AML-193 (cell line): ENCODE results near the gene RBMS1.
"Not testable (repeated sequence)": the region's sequence is repeated elsewhere in the genome, so short reads cannot be mapped to it uniquely, and the experiment has no call there.

Experiments used
- DNase-seq, 2 experiments: peaks; one replicate each; lab custom pipeline; 2025; lab: John Stamatoyannopoulos, UW

Gene RBMS1

GRCh38 chr2:160501370-160501769 lies 7.8 kb upstream of the RBMS1 start:
- no peak for DNase-seq

GRCh38 chr2:160499865-160500264 lies 6.3 kb upstream of the RBMS1 start:
- DNase-seq, result no peak

DNA sequence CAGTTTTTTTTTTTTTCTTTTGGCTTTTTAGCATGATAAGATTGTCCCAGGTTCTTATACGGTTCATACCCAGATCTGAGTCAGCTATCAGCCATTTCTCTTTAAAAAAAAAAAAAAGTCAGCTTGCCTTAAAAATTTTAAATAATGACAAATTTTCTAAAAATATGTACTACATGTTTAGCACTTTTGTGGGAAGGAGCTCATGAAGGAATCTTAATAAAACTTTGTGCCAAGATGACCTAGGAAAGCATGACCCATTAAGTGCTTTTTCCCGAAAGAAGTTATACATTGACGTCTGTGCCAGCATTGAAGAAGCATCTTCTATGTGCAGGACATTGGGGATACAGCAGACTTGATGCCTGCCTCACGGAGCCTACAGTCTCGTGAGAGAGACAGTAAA lies 4.5 kb upstream of the RBMS1 start:
- DNase-seq, result no peak

DNA sequence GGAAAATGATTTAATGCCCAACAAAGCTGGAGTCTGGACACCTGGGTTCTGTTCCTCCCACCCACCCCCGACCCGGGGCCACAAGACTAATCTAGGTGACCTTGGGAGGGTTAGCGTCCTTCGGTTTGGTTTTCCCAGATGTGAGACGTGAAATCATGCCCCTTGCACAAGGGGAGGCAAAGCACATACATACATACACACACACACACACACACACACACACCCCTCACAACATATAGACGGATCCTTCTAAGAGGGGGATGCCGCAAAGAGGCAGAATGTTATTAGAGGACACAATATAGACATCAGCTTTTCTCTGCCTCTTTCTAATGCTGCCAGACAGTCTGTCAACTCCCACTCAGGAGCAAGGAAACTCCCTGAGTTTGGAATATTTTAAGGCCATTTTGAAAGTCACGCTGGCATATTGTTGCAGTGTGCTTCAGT lies 616 bp upstream of the RBMS1 start:
- no peak for DNase-seq

GRCh38 chr2:160492401-160493226 lies 993 bp downstream of the RBMS1 start:
- DNase-seq, result no peak

DNA sequence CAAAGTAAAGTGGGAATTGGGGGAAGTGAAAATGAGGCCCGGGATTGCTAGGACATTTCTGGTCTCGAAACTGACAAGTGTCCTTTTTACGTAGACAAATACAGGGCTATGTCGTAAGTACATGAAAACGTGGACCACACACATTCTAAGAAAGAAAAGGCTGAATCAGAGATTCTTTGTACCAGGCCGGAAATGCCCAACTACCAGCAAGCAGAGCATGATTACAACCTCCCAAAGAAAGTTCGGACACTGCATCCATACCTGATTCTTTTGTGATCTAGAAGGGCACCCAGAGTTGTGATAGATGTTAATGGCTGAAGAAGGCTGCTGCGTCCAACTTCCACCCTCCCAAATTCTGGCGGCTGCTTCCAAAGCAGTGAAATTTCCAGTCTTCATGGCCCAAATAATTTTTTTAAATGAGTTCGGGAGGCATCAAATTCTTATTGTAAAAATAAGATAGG lies 1.7 kb downstream of the RBMS1 start:
- DNase-seq, result no peak

GRCh38 chr2:160490733-160491685 lies 2.6 kb downstream of the RBMS1 start:
- no peak for DNase-seq

- DNase-seq, result no peak
These were observed 4.5 kb downstream of the RBMS1 start for GRCh38 chr2:160489111-160489510.

- DNase-seq, result not testable (repeated sequence)
These were observed 5.3 kb downstream of the RBMS1 start for GRCh38 chr2:160488289-160488688.

GRCh38 chr2:160486341-160486740 lies 7.3 kb downstream of the RBMS1 start:
- DNase-seq, result no peak

DNA sequence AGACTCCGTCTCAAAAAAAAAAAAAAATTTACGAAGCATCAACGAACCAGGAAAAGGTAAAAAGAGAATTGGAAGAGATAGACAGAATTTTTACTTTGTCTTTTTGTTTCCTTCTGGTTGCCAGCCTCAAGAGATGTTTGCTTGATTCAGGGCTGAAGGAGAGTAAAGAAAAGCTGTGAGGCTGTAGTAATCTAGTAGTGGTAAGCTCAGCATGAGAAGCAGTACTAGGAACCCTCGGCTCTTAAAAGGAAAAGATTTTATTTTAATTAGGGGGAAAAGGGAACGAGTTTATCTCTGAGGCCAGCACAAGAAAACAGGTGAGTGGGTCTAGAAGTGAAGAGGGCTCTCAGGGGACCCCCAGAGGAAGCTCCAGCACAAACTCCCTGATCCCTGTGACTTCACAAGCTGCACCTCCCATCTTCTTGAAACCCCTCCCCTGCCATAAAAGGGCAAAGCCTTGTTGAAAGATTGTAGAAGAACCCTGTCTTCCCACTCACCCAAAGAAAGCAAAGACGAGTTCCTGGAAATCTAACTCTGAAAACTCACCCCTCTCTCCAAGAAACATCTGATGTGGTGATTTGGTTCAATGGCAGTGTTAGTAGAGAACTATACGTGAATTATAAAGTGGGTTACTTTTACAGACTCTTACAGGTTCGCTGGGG lies 8.6 kb downstream of the RBMS1 start:
- no peak for DNase-seq

- no peak for DNase-seq
These were observed 10.9 kb downstream of the RBMS1 start for GRCh38 chr2:160482673-160483072.

GRCh38 chr2:160479269-160479668 lies 14.3 kb downstream of the RBMS1 start:
- DNase-seq, result no peak

GRCh38 chr2:160478660-160479059 lies 14.9 kb downstream of the RBMS1 start:
- DNase-seq, result no peak

- DNase-seq, result no peak
These were observed 16.6 kb downstream of the RBMS1 start for GRCh38 chr2:160477032-160477431.

GRCh38 chr2:160474891-160475787 lies 18.5 kb downstream of the RBMS1 start:
- no peak for DNase-seq

DNA sequence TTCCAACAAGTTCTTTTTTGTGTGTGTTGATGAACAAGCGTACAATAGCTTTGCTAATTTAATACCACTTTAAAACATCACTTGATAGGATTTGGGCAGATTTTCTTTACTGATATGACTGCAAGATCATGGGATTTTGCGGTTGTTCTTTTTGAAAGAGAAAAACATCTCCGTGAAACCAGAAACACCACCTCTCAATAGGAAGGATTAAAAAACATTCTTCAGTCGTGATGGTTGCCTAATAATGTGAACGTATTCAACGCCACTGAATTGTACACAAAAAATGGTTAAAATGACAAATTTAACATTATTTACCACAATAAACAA lies 19.3 kb downstream of the RBMS1 start:
- no peak for DNase-seq

DNA sequence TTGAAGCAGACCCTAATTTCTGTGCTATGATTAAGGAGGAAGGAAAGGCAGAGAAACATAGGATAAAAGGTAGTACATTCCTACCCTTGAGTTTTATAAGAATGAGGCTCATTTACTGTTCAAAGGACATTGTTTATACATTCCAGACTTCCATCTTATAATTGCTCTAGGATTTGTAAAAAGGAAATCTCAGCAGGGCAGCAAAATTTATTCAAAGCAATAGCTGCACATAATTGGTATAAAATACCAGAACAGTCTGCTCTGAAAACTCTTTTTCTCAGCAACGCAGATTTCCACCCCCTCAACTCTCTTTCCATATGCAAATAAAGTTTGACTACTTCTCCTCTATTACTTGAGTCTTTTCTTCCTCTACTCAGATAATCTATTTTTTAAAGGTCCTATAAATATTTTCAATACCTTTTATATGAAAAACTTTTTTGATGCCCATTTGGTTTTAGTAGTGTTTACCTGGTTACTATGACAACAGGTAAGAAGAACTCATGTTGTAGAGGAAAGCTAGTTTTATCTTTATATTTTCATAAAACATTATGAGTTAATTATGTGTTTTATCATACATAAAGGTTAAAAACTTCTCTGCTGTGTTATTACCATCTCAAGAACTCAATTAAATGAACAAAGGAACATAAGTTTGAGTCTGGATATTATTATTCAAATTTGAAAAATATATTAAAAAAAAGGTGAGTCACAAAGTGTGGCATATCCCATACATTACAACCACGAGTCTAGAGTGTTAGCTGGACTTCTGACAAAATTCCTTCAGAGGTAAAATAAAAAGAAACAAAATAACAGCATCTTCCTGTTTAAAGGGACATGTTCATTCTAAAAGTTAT lies 19.9 kb downstream of the RBMS1 start:
- no peak for DNase-seq

GRCh38 chr2:160472839-160473251 lies 20.8 kb downstream of the RBMS1 start:
- DNase-seq, result no peak

DNA sequence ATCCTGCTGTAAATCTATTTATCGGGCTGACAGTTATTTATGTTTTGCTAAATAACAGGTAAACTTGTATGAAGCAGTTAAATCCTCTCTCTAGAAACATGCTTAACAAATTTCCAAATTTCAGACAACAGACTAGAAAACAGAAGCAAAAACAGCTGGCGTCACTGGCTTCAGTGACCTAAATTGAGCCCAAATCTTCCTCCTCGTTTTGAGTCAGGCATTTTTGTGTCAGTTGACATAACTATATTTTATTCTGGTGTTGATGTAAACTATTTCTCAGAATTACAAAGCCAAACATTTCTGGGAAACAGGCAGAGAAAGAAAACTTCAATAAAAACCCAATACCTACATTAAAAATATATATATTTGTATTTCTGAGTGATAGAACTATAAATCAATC lies 21.7 kb downstream of the RBMS1 start:
- no peak for DNase-seq
